ENCODE data around the gene PAX3. TPM values are rescaled to one million over a fixed set of nuclear protein-coding genes. Genes with fewer than 3 reads are reported as not detected.

Gene PAX3
- total RNA-seq, 1 donor from 2014 or later, result 4.6 TPM

DNA sequence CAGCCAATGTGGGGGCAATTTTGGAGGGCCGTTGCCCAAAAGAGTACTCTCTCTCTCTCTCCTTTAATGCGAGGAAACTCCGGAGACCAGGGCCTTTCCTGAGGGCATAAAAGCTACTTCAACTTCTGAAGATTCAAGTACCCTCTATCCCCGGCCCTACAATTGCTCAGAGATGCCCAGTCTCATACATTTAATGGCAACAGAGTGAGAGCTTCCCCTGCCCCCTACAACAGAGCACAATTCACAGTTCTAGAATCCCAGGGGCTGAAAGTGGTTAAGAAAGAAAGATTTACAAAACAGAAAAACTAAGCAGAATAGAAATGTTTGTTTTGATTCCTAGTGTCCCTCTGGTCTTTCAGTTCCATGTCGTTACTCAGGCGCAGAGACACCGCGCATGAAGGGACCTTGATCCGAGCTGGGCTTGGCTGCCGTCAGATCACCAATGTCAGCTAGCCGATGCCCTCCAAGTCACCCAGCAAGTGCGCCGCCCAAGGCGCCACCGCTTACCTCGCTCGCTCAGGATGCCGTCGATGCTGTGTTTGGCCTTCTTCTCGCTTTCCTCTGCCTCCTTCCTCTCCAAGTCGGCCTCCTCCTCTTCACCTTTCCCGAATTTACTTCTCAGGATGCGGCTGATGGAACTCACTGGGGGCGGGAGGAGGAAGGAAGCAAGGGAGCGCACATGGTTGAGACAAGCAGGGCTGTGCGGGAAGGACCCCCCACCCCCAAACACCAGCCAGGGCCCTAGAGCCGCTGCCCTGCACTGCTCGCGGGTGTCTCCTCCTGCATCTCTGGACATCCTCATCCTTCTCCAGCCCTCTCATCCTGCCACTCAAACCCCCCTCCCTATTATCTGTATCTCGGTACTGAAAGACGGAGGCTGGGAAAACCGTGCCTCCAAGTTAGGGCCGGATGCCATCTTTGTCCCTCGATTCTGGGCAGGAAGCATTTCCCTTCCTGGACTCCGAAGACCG lies 4.9 kb downstream of the PAX3 start:
- peak; percentile 91 for TF ChIP-seq EZH2 (IDR thresholded peaks at IDR 0.05)
- peak; percentile 86 for TF ChIP-seq EZH2phosphoT487 (IDR thresholded peaks at IDR 0.05)
- TF ChIP-seq, protein P1, sequence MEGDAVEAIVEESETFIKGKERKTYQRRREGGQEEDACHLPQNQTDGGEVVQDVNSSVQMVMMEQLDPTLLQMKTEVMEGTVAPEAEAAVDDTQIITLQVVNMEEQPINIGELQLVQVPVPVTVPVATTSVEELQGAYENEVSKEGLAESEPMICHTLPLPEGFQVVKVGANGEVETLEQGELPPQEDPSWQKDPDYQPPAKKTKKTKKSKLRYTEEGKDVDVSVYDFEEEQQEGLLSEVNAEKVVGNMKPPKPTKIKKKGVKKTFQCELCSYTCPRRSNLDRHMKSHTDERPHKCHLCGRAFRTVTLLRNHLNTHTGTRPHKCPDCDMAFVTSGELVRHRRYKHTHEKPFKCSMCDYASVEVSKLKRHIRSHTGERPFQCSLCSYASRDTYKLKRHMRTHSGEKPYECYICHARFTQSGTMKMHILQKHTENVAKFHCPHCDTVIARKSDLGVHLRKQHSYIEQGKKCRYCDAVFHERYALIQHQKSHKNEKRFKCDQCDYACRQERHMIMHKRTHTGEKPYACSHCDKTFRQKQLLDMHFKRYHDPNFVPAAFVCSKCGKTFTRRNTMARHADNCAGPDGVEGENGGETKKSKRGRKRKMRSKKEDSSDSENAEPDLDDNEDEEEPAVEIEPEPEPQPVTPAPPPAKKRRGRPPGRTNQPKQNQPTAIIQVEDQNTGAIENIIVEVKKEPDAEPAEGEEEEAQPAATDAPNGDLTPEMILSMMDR (IDR thresholded peaks at IDR 0.05), result no peak
- peaks cover 99% of the 10 kb centered on the region for H3K27me3 ChIP-seq
- H3F3A ChIP-seq (ENCODE audit: low read depth), result peaks cover 52% of the 10 kb centered on the region
- H4K20me1 ChIP-seq (ENCODE audit: low read depth), result peaks cover 84% of the 10 kb centered on the region
- Mint-ChIP-seq H3K4me1 (peaks cover 76% of the 10 kb centered on the region), H3K36me3 (peaks cover 64% of the 10 kb centered on the region), H3K9me3 (peaks cover 4% of the 10 kb centered on the region), H3K27ac (peak overlapping the region; percentile 61), H3K27me3 (ENCODE audit: insufficient read depth, low read depth) (peaks cover 42% of the 10 kb centered on the region), H3K4me3 (peak overlapping the region; percentile 98)
- no peak overlapping the region for H3K4me3 ChIP-seq
- peak; percentile 52 for DNase-seq (ENCODE audit: low spot score)
- no peaks in the 10 kb centered on the region for H3K36me3 ChIP-seq
- no peak overlapping the region for H3K9ac ChIP-seq
- H2AFZ ChIP-seq (replicated peaks), result no peak overlapping the region
- H3K79me2 ChIP-seq (ENCODE audit: low read depth), result no peaks in the 10 kb centered on the region
- peaks cover 57% of the 10 kb centered on the region for H3K4me1 ChIP-seq
- H3K27ac ChIP-seq, result no peak overlapping the region
- H3K9me3 ChIP-seq (ENCODE audit: low read depth), result no peaks in the 10 kb centered on the region
- H3K4me2 ChIP-seq, result no peak overlapping the region

DNA sequence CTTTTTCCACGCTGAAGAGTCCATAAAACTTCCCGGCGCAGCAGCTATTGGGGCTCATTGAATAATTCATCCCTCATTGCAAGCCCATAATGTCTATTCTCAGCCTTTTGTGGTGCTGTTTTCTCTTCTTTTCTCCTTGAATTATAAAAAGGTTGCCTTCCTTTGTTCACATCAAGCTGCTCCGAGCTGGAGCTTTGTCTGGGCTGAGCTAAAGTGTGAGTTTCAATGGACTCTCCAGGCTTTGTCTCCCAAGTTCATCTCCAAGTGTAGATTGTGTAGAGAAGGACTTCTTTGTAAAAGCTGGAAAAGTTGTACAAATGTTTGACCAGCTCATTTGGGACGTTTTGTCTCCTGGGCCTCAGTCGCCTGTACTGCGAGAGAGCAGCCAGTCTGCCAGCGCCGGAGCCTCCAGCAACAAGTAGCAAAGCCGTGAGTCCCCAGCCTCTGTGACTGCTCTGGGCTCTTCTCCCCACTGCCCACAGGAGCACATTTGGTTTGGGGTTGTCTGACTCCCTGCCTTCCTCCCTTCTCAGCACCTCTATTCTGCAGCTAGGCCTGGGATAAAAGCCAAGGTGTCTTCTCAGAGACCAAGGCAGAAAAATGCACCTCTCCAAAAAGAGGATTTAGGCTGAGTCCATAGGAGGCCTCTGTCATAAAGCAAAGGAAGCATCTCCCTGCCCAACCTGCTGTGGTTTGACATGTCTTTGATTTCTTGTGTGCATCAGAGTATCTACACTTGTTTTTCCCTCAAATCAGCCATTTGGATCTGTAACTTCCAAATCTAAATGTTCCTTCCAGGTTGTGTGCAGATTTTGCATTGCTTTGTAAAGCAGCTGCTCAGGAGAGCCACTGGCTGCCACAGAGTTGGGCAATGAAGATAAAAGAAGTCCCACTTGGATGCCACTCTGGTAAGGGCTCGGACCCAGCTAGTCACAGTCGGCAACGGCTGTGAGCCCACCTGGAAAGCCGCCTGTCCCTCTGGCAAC lies 6.4 kb downstream of the PAX3 start:
- no peak overlapping the region for H3K4me2 ChIP-seq
- TF ChIP-seq EZH2phosphoT487 (IDR thresholded peaks at IDR 0.05) (peak; percentile 3), EZH2 (IDR thresholded peaks at IDR 0.05) (no peak)
- no peak overlapping the region for H3K4me3 ChIP-seq
- peaks cover 54% of the 10 kb centered on the region for H3K4me1 ChIP-seq
- no peaks in the 10 kb centered on the region for H3K9me3 ChIP-seq (ENCODE audit: low read depth)
- peaks cover 3% of the 10 kb centered on the region for H3K9me3 Mint-ChIP-seq
- peak overlapping the region; percentile 98 for H3K4me3 Mint-ChIP-seq
- H3K79me2 ChIP-seq (ENCODE audit: low read depth), result no peaks in the 10 kb centered on the region
- H3K4me1 Mint-ChIP-seq, result peaks cover 90% of the 10 kb centered on the region
- DNase-seq (ENCODE audit: low spot score), result peak; percentile 49
- no peaks in the 10 kb centered on the region for H3K36me3 ChIP-seq
- H3K27me3 Mint-ChIP-seq (ENCODE audit: insufficient read depth, low read depth), result peaks cover 31% of the 10 kb centered on the region
- peaks cover 51% of the 10 kb centered on the region for H3F3A ChIP-seq (ENCODE audit: low read depth)
- no peak overlapping the region for H2AFZ ChIP-seq (replicated peaks)
- H3K27me3 ChIP-seq, result peaks cover 99% of the 10 kb centered on the region
- no peak overlapping the region for H3K27ac ChIP-seq
- H3K9ac ChIP-seq, result no peak overlapping the region
- peak overlapping the region; percentile 97 for H3K27ac Mint-ChIP-seq
- peaks cover 80% of the 10 kb centered on the region for H4K20me1 ChIP-seq (ENCODE audit: low read depth)
- H3K36me3 Mint-ChIP-seq, result peaks cover 67% of the 10 kb centered on the region

DNA sequence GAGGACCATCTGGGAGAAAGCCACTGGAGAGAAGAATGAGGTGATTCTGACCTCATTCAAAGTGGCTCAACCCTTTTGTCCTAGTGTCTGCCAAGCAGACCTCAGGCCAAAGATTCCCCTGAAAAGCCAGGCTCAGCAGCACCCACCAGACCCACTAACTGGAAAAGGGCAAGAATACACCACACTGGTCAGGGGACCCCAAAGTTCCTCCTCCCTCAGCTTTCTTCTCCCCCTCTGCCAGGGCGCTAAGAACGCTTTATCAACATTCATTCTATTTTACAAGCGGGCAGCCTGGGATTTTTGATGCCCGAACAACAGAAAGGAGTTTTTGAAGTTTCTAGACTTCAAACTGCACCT lies 7.3 kb downstream of the PAX3 start:
- H3K9me3 ChIP-seq (ENCODE audit: low read depth), result no peaks in the 10 kb centered on the region
- TF ChIP-seq EZH2phosphoT487 (IDR thresholded peaks at IDR 0.05) (no peak), EZH2 (IDR thresholded peaks at IDR 0.05) (no peak)
- TF ChIP-seq, protein P1 (IDR thresholded peaks at IDR 0.05), result no peak
- peak overlapping the region; percentile 81 for H3K4me2 ChIP-seq
- H3K4me1 ChIP-seq, result peaks cover 53% of the 10 kb centered on the region
- H4K20me1 ChIP-seq (ENCODE audit: low read depth), result peaks cover 70% of the 10 kb centered on the region
- peak overlapping the region; percentile 48 for H3K4me3 ChIP-seq
- Mint-ChIP-seq H3K4me3 (peak overlapping the region; percentile 98), H3K27ac (peak overlapping the region; percentile 97), H3K4me1 (peaks cover 92% of the 10 kb centered on the region), H3K9me3 (no peaks in the 10 kb centered on the region), H3K36me3 (peaks cover 63% of the 10 kb centered on the region), H3K27me3 (ENCODE audit: insufficient read depth, low read depth) (peaks cover 22% of the 10 kb centered on the region)
- no peaks in the 10 kb centered on the region for H3K79me2 ChIP-seq (ENCODE audit: low read depth)
- no peak overlapping the region for H3K9ac ChIP-seq
- H3K27me3 ChIP-seq, result peaks cover 99% of the 10 kb centered on the region
- peaks cover 57% of the 10 kb centered on the region for H3F3A ChIP-seq (ENCODE audit: low read depth)
- H3K36me3 ChIP-seq, result no peaks in the 10 kb centered on the region
- H3K27ac ChIP-seq, result no peak overlapping the region
- no peak for DNase-seq (ENCODE audit: low spot score)
- no peak overlapping the region for H2AFZ ChIP-seq (replicated peaks)

Data from neural progenitor cell (in vitro differentiated cells).